Endothelial cell (in vitro differentiated cells): ENCODE data around the gene PHOX2A. TPM values are rescaled to one million over a fixed set of nuclear protein-coding genes. Genes with fewer than 3 reads are reported as not detected.

ENCODE experiments used
- DNase-seq: peaks from one replicate; pipeline ENCODE4 v3.0.0; 2021; ENCODE audit warnings: low spot score
- H3K27ac Mint-ChIP-seq: one replicate; pipeline ENCODE4 v1.8.0; 2021; ENCODE audit warnings: mixed read lengths, inconsistent platforms; ENCODE audit not compliant: unreplicated experiment
- H3K27me3 Mint-ChIP-seq: one replicate; pipeline ENCODE4 v1.8.0; 2021; ENCODE audit warnings: mild to moderate bottlenecking, moderate library complexity, mixed read lengths, inconsistent platforms; ENCODE audit not compliant: unreplicated experiment
- H3K36me3 Mint-ChIP-seq: one replicate; pipeline ENCODE4 v1.8.0; 2021; ENCODE audit warnings: mild to moderate bottlenecking, low read depth, mixed read lengths, inconsistent platforms; ENCODE audit not compliant: unreplicated experiment
- H3K4me1 Mint-ChIP-seq: one replicate; pipeline ENCODE4 v1.8.0; 2021; ENCODE audit warnings: mild to moderate bottlenecking, mixed read lengths, inconsistent platforms; ENCODE audit not compliant: unreplicated experiment
- H3K4me3 Mint-ChIP-seq: one replicate; pipeline ENCODE4 v1.8.0; 2021; ENCODE audit warnings: mild to moderate bottlenecking, mixed read lengths, inconsistent platforms; ENCODE audit not compliant: unreplicated experiment
- H3K9me3 Mint-ChIP-seq: one replicate; pipeline ENCODE4 v1.8.0; 2021; ENCODE audit warnings: mixed read lengths, inconsistent platforms; ENCODE audit not compliant: unreplicated experiment
- total RNA-seq: library from RNA; stranded (reverse); fragmentation: NEBNext Ultra II Directional; extraction: Animal tissue kit (Norgen Biotek cat#: 25700); gene quantifications from one replicate; pipeline ENCODE4 v1.2.1, GENCODE V29; 2021; ENCODE audit not compliant: unreplicated experiment
- TF ChIP-seq, protein P1 (sequence below): fragments of 200-600 bp; sonication (generic); IDR thresholded peaks from one replicate; pipeline ENCODE4 v1.5.0; 2021; ENCODE audit warnings: antibody characterized with exemption; ENCODE audit not compliant: unreplicated experiment

The PHOX2A gene
- total RNA-seq, 1 donor from 2014 or later: not detected

DNA sequence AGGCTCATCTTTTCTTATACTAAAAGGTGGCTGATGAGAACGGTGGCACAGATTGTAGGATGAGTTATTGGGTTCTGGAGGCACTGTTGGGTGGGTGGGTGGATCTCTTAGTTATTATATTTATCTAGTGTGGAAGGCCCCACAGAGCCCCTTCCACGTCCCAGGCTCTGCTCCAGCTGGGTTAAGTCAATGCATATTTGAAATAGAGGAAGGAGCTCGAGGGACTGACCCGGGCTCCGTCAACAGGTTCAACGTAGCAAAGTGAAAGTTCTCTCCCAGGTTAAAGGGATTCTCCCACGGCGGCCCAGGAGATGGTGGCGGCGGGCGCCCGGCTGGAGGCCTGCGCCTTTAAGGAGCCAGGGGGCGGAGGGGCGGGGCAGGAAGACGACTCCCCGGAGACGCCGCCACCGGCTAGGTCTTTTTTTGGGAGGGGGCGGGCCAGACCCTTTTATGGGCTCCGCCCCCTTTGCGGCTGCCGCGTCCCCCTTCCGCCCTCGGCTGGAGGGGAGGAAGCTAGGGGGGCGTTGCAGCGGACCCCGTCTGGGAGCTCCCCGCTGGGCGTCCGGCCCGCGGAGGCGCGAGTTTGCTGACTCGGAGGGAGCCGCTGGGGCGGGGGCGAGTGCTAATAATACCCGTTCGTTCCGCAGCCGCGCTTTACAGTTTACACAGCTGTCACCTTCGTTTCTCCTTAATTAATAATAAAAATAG, 20.9 kb downstream of the PHOX2A start:
- DNase-seq: peak; percentile 91
- Mint-ChIP-seq H3K27me3 (peaks cover 9% of the 10 kb centered on the region), H3K36me3 (peaks cover 3% of the 10 kb centered on the region), H3K27ac (peak overlapping the region; percentile 67), H3K4me3 (peak overlapping the region; percentile 86), H3K4me1 (peaks cover 13% of the 10 kb centered on the region), H3K9me3 (no peaks in the 10 kb centered on the region)
- TF ChIP-seq, protein P1, sequence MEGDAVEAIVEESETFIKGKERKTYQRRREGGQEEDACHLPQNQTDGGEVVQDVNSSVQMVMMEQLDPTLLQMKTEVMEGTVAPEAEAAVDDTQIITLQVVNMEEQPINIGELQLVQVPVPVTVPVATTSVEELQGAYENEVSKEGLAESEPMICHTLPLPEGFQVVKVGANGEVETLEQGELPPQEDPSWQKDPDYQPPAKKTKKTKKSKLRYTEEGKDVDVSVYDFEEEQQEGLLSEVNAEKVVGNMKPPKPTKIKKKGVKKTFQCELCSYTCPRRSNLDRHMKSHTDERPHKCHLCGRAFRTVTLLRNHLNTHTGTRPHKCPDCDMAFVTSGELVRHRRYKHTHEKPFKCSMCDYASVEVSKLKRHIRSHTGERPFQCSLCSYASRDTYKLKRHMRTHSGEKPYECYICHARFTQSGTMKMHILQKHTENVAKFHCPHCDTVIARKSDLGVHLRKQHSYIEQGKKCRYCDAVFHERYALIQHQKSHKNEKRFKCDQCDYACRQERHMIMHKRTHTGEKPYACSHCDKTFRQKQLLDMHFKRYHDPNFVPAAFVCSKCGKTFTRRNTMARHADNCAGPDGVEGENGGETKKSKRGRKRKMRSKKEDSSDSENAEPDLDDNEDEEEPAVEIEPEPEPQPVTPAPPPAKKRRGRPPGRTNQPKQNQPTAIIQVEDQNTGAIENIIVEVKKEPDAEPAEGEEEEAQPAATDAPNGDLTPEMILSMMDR: peak; percentile 16

DNA sequence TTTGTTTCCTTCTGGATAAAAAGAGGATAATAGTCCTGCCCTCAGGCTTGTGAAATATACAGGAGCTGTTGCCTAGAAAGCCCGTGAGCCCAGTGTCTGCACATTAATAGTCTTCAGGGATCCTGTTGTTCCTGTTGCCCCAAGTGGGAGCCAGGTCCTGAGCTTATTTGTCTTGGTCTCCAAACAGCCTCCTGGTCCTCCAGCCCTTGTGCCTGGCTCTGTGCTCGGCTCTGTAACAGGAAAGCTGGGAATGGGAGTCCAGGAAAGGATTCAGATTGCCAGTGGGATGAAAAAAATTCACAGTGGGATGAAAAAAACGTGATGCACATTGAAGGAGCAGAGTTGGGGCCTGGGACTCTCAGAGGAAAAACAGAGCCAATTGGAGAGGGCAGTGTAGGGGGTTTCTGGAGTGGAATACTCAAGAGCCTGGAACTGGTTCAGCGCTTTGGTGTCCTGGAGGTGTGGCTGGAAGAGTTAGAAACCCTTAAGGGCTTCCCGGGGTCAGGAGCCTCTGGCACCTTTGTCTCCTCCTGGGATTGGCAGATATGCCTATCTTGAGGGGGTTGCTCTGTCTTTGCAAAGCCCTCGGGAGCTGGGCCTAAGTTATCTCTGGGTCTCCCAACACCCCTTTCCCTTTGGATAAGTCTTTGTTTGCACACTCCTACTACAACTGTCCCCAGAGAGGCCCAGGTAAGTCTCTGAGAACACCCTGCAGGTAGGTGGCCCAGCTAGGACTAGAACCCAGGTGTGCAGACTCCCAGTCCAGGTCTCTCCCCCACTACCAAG, 21.7 kb downstream of the PHOX2A start:
- H3K27ac Mint-ChIP-seq: peak overlapping the region; percentile 13
- peaks cover 10% of the 10 kb centered on the region for H3K27me3 Mint-ChIP-seq
- peaks cover 17% of the 10 kb centered on the region for H3K4me1 Mint-ChIP-seq
- DNase-seq: no peak
- peak overlapping the region; percentile 86 for H3K4me3 Mint-ChIP-seq
- TF ChIP-seq, protein P1: no peak
- peaks cover 3% of the 10 kb centered on the region for H3K36me3 Mint-ChIP-seq
- no peaks in the 10 kb centered on the region for H3K9me3 Mint-ChIP-seq

DNA sequence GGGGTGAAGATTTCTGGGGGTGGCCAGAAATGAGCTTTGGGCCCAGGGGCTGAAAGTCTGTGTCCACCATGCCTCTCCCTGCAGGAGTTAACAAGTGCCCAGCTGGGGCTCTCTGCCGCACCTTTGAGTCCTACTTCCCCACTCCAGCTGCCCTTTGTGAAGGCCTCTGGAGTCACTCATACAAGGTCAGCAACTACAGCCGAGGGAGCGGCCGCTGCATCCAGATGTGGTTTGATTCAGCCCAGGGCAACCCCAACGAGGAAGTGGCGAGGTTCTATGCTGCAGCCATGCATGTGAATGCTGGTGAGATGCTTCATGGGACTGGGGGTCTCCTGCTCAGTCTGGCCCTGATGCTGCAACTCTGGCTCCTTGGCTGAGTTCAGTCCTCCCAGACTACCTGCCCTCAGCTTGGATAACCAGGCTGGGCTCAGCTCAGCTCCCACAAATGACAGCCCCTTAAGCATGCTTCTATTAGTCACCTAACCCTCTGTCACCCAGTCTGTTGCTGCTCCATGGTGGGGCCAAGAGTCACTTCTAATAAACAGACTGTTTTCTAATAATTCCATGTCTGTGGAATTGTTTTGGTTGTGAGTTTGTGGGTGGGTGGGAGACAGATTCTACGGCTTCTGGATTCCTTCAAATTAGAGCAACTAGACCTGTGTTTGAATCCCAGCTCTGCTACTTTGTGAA, 22.4 kb downstream of the PHOX2A start:
- peaks cover 10% of the 10 kb centered on the region for H3K27me3 Mint-ChIP-seq
- H3K4me3 Mint-ChIP-seq: no peak overlapping the region
- H3K36me3 Mint-ChIP-seq: peaks cover 3% of the 10 kb centered on the region
- H3K9me3 Mint-ChIP-seq: no peaks in the 10 kb centered on the region
- DNase-seq: no peak
- TF ChIP-seq, protein P1: no peak
- H3K27ac Mint-ChIP-seq: no peak overlapping the region
- peaks cover 20% of the 10 kb centered on the region for H3K4me1 Mint-ChIP-seq

DNA sequence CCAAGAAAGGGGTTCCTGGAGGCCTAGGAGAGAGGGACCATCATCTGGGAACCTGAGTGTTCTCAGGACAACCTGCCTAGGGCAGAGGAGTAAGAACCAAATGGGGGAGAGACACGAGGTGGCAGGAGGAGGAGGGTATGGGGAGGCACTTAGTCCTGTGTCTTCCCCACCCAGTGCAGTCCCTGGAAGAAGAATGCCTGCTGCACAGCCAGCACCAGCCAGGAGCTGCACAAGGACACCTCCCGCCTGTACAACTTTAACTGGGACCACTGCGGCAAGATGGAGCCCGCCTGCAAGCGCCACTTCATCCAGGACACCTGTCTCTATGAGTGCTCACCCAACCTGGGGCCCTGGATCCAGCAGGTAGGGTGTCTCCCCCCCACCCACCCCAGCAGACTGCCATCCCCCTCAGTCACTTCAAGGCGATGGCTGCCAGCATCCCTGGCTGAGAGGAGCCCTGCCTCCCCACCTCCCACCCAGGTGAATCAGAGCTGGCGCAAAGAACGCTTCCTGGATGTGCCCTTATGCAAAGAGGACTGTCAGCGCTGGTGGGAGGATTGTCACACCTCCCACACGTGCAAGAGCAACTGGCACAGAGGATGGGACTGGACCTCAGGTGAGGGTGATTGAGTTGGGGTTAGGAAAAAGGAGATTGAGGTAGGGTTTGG, 23.1 kb downstream of the PHOX2A start:
- no peak for DNase-seq
- Mint-ChIP-seq H3K36me3 (peaks cover 3% of the 10 kb centered on the region), H3K27me3 (peaks cover 6% of the 10 kb centered on the region), H3K27ac (no peak overlapping the region), H3K4me1 (peaks cover 22% of the 10 kb centered on the region), H3K9me3 (no peaks in the 10 kb centered on the region), H3K4me3 (no peak overlapping the region)
- TF ChIP-seq, protein P1: no peak
